Measurements from ENCODE around the gene CACHD1.
A peak's percentile ranks its signal among the peaks of the same experiment; 100 is the strongest.

Gene CACHD1

DNA sequence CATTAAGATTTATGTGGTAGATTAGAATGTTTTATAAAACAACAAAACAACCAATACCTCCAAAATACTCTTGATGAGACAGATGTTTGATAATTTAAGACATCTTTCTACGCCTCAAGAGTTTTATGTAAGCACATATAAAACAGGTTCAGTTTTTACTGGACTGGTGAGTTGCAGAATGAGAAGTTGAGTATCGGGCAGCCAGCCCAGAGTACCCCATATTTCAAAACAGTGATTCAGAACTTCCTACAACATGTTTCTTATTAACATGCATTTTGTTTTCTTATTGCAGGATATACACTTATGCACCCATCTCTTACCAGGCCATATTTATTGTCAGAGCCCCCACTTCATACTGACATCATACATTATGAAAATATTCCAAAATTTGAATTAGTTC, 183.5 kb downstream of the CACHD1 start:
- H3K4me3 ChIP-seq (ENCODE audit: low read depth, low read length) = no peak overlapping the region
- TF ChIP-seq, protein P1, sequence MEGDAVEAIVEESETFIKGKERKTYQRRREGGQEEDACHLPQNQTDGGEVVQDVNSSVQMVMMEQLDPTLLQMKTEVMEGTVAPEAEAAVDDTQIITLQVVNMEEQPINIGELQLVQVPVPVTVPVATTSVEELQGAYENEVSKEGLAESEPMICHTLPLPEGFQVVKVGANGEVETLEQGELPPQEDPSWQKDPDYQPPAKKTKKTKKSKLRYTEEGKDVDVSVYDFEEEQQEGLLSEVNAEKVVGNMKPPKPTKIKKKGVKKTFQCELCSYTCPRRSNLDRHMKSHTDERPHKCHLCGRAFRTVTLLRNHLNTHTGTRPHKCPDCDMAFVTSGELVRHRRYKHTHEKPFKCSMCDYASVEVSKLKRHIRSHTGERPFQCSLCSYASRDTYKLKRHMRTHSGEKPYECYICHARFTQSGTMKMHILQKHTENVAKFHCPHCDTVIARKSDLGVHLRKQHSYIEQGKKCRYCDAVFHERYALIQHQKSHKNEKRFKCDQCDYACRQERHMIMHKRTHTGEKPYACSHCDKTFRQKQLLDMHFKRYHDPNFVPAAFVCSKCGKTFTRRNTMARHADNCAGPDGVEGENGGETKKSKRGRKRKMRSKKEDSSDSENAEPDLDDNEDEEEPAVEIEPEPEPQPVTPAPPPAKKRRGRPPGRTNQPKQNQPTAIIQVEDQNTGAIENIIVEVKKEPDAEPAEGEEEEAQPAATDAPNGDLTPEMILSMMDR (IDR thresholded peaks at IDR 0.05; ENCODE audit: low read depth, low read length, missing control alignments) = no peak
- DNase-seq (ENCODE audit: low read depth) = no peak

DNA sequence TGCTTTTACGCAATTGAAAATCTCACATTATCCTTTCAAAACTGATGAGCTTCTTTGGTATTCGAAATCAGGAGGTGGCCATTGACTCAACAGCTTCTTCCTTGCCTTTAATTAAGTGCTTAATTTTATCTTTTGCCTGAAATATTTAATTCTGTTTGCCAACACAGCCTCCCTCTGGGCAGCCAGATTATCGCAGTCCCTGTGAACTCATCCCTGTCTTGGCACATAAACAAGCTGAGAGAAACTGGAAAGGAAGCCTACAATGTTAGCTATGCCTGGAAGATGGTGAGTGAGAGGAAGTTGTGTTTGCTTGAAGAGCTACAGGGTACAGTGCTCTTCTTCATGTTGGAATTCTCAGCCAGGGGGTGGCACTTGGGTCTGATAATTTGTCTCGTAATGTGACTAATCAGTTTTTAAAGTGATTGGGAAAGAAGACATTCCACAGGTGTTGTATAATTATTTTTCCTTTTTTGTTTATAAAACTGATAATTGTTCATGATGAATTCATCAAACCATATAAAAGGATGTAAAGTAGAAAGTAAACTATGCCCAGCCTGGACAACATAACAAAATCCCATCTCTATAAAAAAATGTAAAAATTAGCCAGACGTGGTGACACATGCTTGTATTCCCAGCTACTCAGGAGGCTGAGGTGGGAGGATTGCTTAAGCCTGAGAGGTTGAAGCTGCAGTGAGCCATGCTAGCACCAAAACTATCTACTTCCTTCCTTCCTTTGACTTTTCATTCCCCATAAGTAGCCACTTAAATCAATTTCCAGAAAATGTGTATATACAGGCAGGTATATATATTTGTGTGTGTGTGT, 184.8 kb downstream of the CACHD1 start:
- DNase-seq (ENCODE audit: low read depth) = no peak
- TF ChIP-seq, protein P1 (IDR thresholded peaks at IDR 0.05; ENCODE audit: low read depth, low read length, missing control alignments) = no peak
- no peak overlapping the region for H3K4me3 ChIP-seq (ENCODE audit: low read depth, low read length)

DNA sequence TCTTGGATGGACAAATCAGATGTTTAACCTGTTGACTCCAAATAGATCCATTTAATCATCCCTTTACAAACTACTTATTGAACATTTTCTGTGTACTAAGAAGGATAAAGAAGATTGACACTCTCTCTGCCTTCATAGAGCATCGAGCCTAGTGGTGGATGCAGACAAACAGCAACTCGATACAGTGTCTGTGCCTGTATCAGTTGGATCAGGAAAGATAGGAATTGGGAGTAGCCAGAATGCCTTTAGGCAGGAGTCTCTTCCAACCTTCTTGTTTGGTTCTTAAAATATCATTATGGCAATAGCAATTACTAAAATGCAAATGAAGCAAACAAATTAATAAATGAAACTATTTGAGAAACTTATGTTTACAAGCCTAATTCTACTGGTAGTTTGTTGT, 185.9 kb downstream of the CACHD1 start:
- no peak overlapping the region for H3K4me3 ChIP-seq (ENCODE audit: low read depth, low read length)
- no peak for DNase-seq (ENCODE audit: low read depth)
- TF ChIP-seq, protein P1 (IDR thresholded peaks at IDR 0.05; ENCODE audit: low read depth, low read length, missing control alignments) = no peak

DNA sequence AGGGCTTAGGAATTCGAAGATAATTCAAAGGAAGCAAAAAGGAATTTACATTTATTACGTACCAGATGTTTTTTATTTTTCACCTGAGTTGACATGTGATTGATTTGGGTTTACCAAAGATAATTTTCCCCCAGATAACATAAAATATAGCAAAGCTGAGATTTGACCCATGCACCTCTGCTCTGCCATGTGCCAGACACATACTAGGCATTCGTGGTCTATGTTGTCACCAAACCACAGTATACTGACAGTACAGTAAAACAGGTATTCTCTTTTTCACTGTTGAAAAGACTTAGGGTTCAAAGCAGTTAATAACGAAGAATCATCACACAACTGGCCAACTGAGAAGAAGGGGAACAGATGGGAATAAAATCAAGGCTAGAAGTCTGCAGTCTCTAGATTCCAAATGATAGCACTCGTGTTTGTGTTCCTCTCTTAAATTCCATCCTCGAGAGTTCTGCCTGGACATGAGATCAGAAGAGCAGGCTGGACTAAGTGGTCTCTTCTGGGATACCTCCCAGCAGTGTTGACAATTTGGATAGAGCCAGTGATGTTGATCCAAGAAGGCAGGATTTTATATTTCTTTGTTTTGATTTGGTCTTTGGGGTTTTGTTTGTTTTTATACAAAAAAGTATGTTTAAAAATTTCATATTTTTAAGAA, 189.7 kb downstream of the CACHD1 start:
- TF ChIP-seq, protein P1 (IDR thresholded peaks at IDR 0.05; ENCODE audit: low read depth, low read length, missing control alignments) = no peak
- no peak for DNase-seq (ENCODE audit: low read depth)

DNA sequence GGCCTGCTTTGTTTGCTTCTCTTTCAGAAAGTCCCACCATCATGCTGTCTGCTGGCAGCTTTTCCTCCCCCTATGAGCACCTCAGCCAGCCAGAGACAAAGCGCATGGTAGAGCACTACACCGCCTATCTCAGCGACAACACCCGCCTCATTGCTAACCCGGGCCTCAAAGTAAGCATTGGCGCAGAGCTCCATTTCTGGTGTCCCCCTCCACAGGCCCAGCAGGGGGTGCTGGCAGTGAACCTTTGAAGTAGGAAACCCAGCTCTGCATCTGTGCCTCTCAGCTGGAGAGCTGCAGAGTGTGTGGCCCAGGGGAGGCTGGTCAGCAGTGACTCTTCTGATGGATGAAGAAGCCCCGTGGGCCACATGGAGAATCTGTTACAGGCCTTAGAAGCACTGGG, 193.7 kb downstream of the CACHD1 start:
- no peak for DNase-seq (ENCODE audit: low read depth)
- TF ChIP-seq, protein P1 (IDR thresholded peaks at IDR 0.05; ENCODE audit: low read depth, low read length, missing control alignments) = peak; percentile 37
- no peak overlapping the region for H3K4me3 ChIP-seq (ENCODE audit: low read depth, low read length)

More for the DNA sequence above, 189.7 kb downstream of the CACHD1 start:
- no peak overlapping the region for H3K4me3 ChIP-seq (ENCODE audit: low read depth, low read length)

DNA sequence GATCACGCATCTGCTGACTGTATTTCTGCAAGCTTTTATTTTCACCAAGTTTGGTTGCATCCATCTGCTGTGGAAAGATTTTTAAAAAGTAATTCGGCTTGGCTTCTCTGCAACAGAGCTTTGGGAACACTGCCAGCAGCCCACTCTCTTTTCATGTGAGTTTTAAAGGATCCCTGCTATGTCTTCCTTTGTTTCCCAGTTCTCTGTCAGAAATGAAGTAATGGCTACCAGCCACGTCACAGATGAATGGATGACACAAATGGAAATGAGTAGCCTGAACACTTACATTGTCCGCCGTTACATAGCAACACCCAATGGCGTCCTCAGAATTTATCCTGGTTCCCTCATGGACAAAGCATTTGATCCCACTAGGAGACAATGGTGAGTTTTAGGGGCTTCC, 194.4 kb downstream of the CACHD1 start:
- DNase-seq (ENCODE audit: low read depth) = no peak
- TF ChIP-seq, protein P1 (IDR thresholded peaks at IDR 0.05; ENCODE audit: low read depth, low read length, missing control alignments) = no peak
- no peak overlapping the region for H3K4me3 ChIP-seq (ENCODE audit: low read depth, low read length)

All from GM12864 (cell line).